ENCODE results near the gene LAMA2. TPM values are rescaled to one million over a fixed set of nuclear protein-coding genes. Genes with fewer than 3 reads are reported as not detected.

LAMA2 gene
- total RNA-seq, 1 experiment from 2014 or later, result 0.02 TPM

DNA sequence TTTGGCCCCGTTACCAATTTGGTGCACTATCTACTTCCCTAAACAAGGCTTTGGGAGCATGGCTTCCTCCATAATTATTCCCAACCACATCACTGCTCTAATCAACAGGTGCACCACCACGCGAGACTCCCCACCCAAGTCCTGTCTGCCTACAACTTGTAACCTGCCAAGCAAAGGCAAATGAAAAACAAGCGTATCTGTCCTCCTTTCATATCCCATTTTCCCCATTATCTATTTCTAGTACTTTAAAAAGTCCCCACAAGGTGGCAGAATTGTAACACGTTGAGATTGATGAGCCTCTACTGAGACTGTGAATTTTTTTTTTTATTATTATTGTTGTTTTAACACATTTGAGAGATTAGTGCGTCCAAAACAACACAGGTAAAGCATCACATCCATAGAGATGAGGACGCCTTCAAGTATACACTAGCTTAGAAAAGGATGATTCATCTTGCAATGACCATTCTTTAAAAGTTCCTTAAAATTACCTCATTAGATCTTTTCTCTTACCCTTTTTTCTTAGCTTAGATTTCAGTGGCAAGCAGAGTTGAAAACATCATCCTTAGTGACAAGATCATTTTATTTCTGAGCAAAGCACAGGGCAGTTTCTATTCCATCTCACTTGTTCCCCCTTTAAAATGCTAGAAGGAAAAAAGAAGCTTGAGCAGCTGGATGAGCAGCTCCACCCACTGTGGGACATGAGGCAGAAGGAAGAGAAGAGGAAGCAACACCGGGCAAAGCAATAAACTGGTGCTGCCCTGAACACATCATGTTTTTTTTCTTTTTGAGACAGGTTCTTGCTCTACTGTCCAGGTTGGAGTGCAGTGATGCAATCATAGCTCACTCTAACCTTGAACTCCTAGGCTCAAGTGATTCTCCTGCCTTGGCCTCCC, 616.3 kb downstream of the LAMA2 start:
- Histone ChIP-seq H3K4me3 (ENCODE audit: low read depth, low read length) (no peak overlapping the region), H3K27me3 (replicated peaks; ENCODE audit: control insufficient read depth, insufficient read depth, low read length) (no peaks in the 10 kb centered on the region), H3K36me3 (ENCODE audit: control insufficient read depth, insufficient read depth, low read length) (no peaks in the 10 kb centered on the region), H3K4me1 (peaks cover 42% of the 10 kb centered on the region), H3K9me3 (no peaks in the 10 kb centered on the region)
- no peaks in the 10 kb centered on the region for H3K27me3 Mint-ChIP-seq (ENCODE audit: insufficient read depth, unreplicated experiment)
- no peak overlapping the region for H3K4me3 Mint-ChIP-seq (ENCODE audit: unreplicated experiment)
- peak in 1 of 2 experiments; percentile 68 for DNase-seq
- ChIA-PET POLR2A (no interaction called here), CTCF (interaction anchor here (0.6 to 1.1 kb wide), 5 partner anchors 54 to 98 kb away, joined by 3 to 7 read pairs (median 3); no protein-coding TSS in a partner anchor)
- no peaks in the 10 kb centered on the region for H3K9me3 Mint-ChIP-seq (ENCODE audit: unreplicated experiment)
- H3K36me3 Mint-ChIP-seq (ENCODE audit: insufficient read depth, unreplicated experiment), result no peaks in the 10 kb centered on the region
- no TSS peak for BruUV-seq (replicated peaks)
- intact Hi-C loops (cut with micrococcal nuclease; ENCODE audit: unreplicated experiment), result loop anchor here (1.0 to 10.0 kb wide), 6 partner anchors 68 to 516 kb away; partner anchors contain the start of gene L3MBTL3
- TF ChIP-seq, protein P1, sequence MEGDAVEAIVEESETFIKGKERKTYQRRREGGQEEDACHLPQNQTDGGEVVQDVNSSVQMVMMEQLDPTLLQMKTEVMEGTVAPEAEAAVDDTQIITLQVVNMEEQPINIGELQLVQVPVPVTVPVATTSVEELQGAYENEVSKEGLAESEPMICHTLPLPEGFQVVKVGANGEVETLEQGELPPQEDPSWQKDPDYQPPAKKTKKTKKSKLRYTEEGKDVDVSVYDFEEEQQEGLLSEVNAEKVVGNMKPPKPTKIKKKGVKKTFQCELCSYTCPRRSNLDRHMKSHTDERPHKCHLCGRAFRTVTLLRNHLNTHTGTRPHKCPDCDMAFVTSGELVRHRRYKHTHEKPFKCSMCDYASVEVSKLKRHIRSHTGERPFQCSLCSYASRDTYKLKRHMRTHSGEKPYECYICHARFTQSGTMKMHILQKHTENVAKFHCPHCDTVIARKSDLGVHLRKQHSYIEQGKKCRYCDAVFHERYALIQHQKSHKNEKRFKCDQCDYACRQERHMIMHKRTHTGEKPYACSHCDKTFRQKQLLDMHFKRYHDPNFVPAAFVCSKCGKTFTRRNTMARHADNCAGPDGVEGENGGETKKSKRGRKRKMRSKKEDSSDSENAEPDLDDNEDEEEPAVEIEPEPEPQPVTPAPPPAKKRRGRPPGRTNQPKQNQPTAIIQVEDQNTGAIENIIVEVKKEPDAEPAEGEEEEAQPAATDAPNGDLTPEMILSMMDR (IDR thresholded peaks at IDR 0.05; ENCODE audit: insufficient read depth in 1 of 2, low read depth in 1 of 2, low read length in 1 of 2, severe bottlenecking in 1 of 2, unreplicated experiment in 1 of 2), result peak; percentile 39 to 65
- H3K4me1 Mint-ChIP-seq (ENCODE audit: low read depth, unreplicated experiment), result peaks cover 24% of the 10 kb centered on the region
- H3K27ac Mint-ChIP-seq (ENCODE audit: unreplicated experiment), result no peak overlapping the region

DNA sequence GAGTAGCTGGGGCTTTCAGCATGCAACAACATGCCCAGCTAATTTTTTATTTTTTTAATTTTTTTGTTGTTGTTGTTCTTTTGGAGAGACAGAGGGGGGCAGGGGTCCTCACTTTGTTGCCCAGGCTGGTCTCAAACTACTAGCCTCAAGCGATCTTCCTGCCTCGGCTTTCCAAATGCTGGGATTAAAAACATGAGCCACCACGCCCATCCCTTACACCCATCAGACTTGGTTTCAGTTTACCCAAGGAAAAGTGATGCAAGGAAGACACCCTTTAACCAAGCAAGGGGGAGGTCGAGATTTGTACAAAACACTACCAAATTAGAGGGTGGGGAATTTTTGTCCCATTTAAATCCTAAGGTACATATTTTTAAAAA, 616.9 kb downstream of the LAMA2 start:
- no peak for DNase-seq
- Mint-ChIP-seq H3K9me3 (ENCODE audit: unreplicated experiment) (no peaks in the 10 kb centered on the region), H3K4me1 (ENCODE audit: low read depth, unreplicated experiment) (peaks cover 24% of the 10 kb centered on the region), H3K27ac (ENCODE audit: unreplicated experiment) (no peak overlapping the region), H3K36me3 (ENCODE audit: insufficient read depth, unreplicated experiment) (no peaks in the 10 kb centered on the region), H3K27me3 (ENCODE audit: insufficient read depth, unreplicated experiment) (no peaks in the 10 kb centered on the region), H3K4me3 (ENCODE audit: unreplicated experiment) (no peak overlapping the region)
- H3K36me3 ChIP-seq (ENCODE audit: control insufficient read depth, insufficient read depth, low read length), result no peaks in the 10 kb centered on the region
- H3K4me1 ChIP-seq, result peaks cover 36% of the 10 kb centered on the region
- H3K4me3 ChIP-seq (ENCODE audit: low read depth, low read length), result no peak overlapping the region
- no TSS peak for BruUV-seq (replicated peaks)
- intact Hi-C loops (cut with micrococcal nuclease; ENCODE audit: unreplicated experiment), result loop anchor here (1.0 to 10.0 kb wide), 8 partner anchors 23 to 515 kb away; partner anchors contain the start of gene L3MBTL3
- CTCF ChIA-PET, result interaction anchor here (0.6 to 1.1 kb wide), 5 partner anchors 54 to 97 kb away, joined by 3 to 7 read pairs (median 3); no protein-coding TSS in a partner anchor
- POLR2A ChIA-PET, result no interaction called here
- TF ChIP-seq, protein P1 (IDR thresholded peaks at IDR 0.05; ENCODE audit: insufficient read depth in 1 of 2, low read depth in 1 of 2, low read length in 1 of 2, severe bottlenecking in 1 of 2, unreplicated experiment in 1 of 2), result no peak
- no peaks in the 10 kb centered on the region for H3K27me3 ChIP-seq (replicated peaks; ENCODE audit: control insufficient read depth, insufficient read depth, low read length)
- no peaks in the 10 kb centered on the region for H3K9me3 ChIP-seq

DNA sequence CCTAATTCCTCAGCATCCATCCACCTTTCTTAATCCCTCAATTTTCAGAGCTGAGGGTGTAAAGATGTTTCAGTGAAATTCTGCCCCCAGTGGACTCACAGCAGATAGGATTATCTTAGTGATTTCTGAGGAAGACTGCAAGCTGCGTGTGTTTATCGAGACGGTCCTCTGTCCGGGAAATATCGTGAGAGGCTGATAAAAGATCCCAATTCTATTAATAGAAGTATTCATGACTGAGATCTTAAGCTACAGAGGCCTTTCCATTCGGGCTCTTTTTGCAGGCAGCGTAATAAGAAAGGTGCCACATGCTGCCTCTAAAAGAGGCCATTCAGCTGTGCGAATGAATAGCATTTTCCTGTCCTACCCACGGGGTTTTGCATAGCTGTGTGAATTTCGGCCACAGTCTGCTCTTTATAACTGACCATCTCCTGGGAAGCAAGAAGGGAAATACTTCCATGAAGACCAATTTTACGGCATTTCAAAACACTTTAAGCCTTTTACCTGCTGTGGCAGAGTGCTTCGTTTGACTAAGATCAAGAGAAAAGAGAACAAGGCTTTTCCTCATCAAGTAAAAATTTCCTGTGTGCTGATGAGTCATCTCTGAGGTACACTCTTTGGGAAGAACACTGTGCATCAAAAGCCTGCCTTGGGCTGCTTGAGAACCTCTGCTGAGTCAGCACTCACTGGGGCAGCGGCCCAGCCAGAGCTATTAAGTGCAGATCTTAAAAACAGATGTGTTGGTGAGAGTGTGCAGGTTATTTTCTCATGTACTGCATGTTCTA, 618.2 kb downstream of the LAMA2 start:
- Histone ChIP-seq H3K4me1 (peaks cover 36% of the 10 kb centered on the region), H3K36me3 (ENCODE audit: control insufficient read depth, insufficient read depth, low read length) (no peaks in the 10 kb centered on the region), H3K4me3 (ENCODE audit: low read depth, low read length) (no peak overlapping the region), H3K27me3 (replicated peaks; ENCODE audit: control insufficient read depth, insufficient read depth, low read length) (no peaks in the 10 kb centered on the region), H3K9me3 (no peaks in the 10 kb centered on the region)
- ChIA-PET CTCF (interaction anchor here (0.6 to 2.0 kb wide), 5 partner anchors 19 to 230 kb away, joined by 3 to 14 read pairs (median 10); no protein-coding TSS in a partner anchor), POLR2A (interaction anchor here (1.0 kb wide), 1 partner anchor 209 kb away, joined by 3 read pairs; the partner anchor contains the start of gene ARHGAP18)
- intact Hi-C loops (cut with micrococcal nuclease; ENCODE audit: unreplicated experiment), result loop anchor here (2.0 to 10.0 kb wide), 2 partner anchors 22 to 164 kb away; no protein-coding TSS in a partner anchor
- H3K9me3 Mint-ChIP-seq (ENCODE audit: unreplicated experiment), result no peaks in the 10 kb centered on the region
- no peak overlapping the region for H3K4me3 Mint-ChIP-seq (ENCODE audit: unreplicated experiment)
- H3K4me1 Mint-ChIP-seq (ENCODE audit: low read depth, unreplicated experiment), result peaks cover 24% of the 10 kb centered on the region
- no TSS peak for BruUV-seq (replicated peaks)
- H3K36me3 Mint-ChIP-seq (ENCODE audit: insufficient read depth, unreplicated experiment), result no peaks in the 10 kb centered on the region
- TF ChIP-seq, protein P1 (IDR thresholded peaks at IDR 0.05; ENCODE audit: insufficient read depth in 1 of 2, low read depth in 1 of 2, low read length in 1 of 2, severe bottlenecking in 1 of 2, unreplicated experiment in 1 of 2), result peak; percentile 28 to 36
- H3K27ac Mint-ChIP-seq (ENCODE audit: unreplicated experiment), result peak overlapping the region; percentile 30
- DNase-seq, result peak; percentile 41 to 43
- no peaks in the 10 kb centered on the region for H3K27me3 Mint-ChIP-seq (ENCODE audit: insufficient read depth, unreplicated experiment)
